ENCODE results near the gene MAGI2. TPM values are rescaled to one million over a fixed set of nuclear protein-coding genes. Genes with fewer than 3 reads are reported as not detected.

MAGI2 gene
- total RNA-seq, 2 experiments from 2014 or later = 0.03 to 0.17 TPM

DNA sequence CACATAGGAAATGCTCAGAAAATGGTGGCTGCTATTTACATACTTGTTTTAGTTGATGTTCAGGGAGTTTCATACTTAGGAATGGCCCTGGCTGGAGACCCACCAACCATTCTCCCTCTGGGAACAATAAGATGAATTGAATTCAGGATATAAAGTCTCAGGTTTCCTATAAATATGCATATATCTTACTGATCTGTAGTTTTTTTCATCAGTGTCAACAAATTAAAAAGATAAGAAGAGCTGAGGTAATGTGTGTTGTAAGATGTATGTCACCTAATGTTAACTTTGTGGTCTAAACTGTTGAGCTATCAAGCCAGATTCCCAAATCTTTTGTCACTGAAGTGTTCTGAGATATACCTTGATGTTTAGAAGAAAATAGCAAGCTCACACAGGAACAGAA, 457.5 kb downstream of the MAGI2 start:
- H3K4me2 ChIP-seq (ENCODE audit: low read length) = no peak overlapping the region
- no peak for TF ChIP-seq EZH2phosphoT487 (IDR thresholded peaks at IDR 0.05; ENCODE audit: borderline replicate concordance, low read depth, low read length)
- TF ChIP-seq, protein P1, sequence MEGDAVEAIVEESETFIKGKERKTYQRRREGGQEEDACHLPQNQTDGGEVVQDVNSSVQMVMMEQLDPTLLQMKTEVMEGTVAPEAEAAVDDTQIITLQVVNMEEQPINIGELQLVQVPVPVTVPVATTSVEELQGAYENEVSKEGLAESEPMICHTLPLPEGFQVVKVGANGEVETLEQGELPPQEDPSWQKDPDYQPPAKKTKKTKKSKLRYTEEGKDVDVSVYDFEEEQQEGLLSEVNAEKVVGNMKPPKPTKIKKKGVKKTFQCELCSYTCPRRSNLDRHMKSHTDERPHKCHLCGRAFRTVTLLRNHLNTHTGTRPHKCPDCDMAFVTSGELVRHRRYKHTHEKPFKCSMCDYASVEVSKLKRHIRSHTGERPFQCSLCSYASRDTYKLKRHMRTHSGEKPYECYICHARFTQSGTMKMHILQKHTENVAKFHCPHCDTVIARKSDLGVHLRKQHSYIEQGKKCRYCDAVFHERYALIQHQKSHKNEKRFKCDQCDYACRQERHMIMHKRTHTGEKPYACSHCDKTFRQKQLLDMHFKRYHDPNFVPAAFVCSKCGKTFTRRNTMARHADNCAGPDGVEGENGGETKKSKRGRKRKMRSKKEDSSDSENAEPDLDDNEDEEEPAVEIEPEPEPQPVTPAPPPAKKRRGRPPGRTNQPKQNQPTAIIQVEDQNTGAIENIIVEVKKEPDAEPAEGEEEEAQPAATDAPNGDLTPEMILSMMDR (conservative IDR thresholded peaks at IDR 0.05; ENCODE audit: low read length) = no peak
- H3K27ac ChIP-seq (ENCODE audit: low read depth, low read length, poor library complexity, severe bottlenecking) = no peak overlapping the region
- H3K4me1 ChIP-seq (ENCODE audit: insufficient read depth, low read length, poor library complexity, severe bottlenecking) = no peaks in the 10 kb centered on the region
- H3K9me3 ChIP-seq (ENCODE audit: low read length) = no peaks in the 10 kb centered on the region
- POLR2A ChIA-PET = interaction anchor here (0.5 kb wide), 1 partner anchor 9 kb away, joined by 3 read pairs; no protein-coding TSS in a partner anchor
- H4K20me1 ChIP-seq (ENCODE audit: insufficient read depth, low read length) = no peaks in the 10 kb centered on the region
- no peaks in the 10 kb centered on the region for H3K9me2 ChIP-seq (ENCODE audit: insufficient read depth, low read length)
- H3K36me3 ChIP-seq (ENCODE audit: insufficient read depth, low read length) = no peaks in the 10 kb centered on the region
- BruUV-seq (replicated peaks) = no TSS peak
- no peak overlapping the region for H3K4me3 ChIP-seq (ENCODE audit: low read depth, low read length, poor library complexity, severe bottlenecking)
- H3K79me2 ChIP-seq (ENCODE audit: insufficient read depth, low read depth, low read length) = no peaks in the 10 kb centered on the region
- H2AFZ ChIP-seq (ENCODE audit: low read length) = no peak overlapping the region
- DNase-seq (ENCODE audit: low spot score) = no peak
- CTCF ChIA-PET (ENCODE audit: unreplicated experiment) = no interaction called here
- intact Hi-C loops (cut with micrococcal nuclease; ENCODE audit: unreplicated experiment) = no loop called here

DNA sequence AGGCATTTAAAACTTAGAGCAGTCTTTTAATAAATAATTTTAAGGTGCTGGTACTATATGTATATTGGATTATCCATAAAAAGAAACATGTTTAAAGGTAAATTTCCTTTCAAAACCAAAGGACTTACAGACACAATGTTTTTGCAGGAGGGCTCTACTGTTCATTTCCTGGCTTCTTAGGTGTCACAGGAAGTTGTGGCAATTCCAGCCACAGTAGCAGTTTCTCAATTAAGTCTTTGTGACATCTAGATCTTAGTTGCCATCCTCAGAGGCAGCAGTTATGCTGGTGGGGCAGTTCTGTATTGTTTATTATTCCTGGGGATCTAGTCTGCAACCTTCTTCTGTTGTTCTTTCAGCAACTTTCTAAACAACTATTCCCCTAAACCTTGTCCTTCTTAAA, 460.1 kb downstream of the MAGI2 start:
- no peaks in the 10 kb centered on the region for H3K36me3 ChIP-seq (ENCODE audit: insufficient read depth, low read length)
- TF ChIP-seq, protein P1 (conservative IDR thresholded peaks at IDR 0.05; ENCODE audit: low read length) = no peak
- TF ChIP-seq EZH2phosphoT487 (IDR thresholded peaks at IDR 0.05; ENCODE audit: borderline replicate concordance, low read depth, low read length) = no peak
- DNase-seq (ENCODE audit: low spot score) = no peak
- no peak overlapping the region for H3K4me3 ChIP-seq (ENCODE audit: low read depth, low read length, poor library complexity, severe bottlenecking)
- H3K9me2 ChIP-seq (ENCODE audit: insufficient read depth, low read length) = no peaks in the 10 kb centered on the region
- H3K79me2 ChIP-seq (ENCODE audit: insufficient read depth, low read depth, low read length) = no peaks in the 10 kb centered on the region
- BruUV-seq (replicated peaks) = no TSS peak
- H2AFZ ChIP-seq (ENCODE audit: low read length) = no peak overlapping the region
- no peaks in the 10 kb centered on the region for H4K20me1 ChIP-seq (ENCODE audit: insufficient read depth, low read length)
- no peaks in the 10 kb centered on the region for H3K4me1 ChIP-seq (ENCODE audit: insufficient read depth, low read length, poor library complexity, severe bottlenecking)
- CTCF ChIA-PET (ENCODE audit: unreplicated experiment) = no interaction called here
- H3K4me2 ChIP-seq (ENCODE audit: low read length) = no peak overlapping the region
- no peak overlapping the region for H3K27ac ChIP-seq (ENCODE audit: low read depth, low read length, poor library complexity, severe bottlenecking)
- POLR2A ChIA-PET = no interaction called here
- H3K9me3 ChIP-seq (ENCODE audit: low read length) = no peaks in the 10 kb centered on the region
- intact Hi-C loops (cut with micrococcal nuclease; ENCODE audit: unreplicated experiment) = no loop called here

DNA sequence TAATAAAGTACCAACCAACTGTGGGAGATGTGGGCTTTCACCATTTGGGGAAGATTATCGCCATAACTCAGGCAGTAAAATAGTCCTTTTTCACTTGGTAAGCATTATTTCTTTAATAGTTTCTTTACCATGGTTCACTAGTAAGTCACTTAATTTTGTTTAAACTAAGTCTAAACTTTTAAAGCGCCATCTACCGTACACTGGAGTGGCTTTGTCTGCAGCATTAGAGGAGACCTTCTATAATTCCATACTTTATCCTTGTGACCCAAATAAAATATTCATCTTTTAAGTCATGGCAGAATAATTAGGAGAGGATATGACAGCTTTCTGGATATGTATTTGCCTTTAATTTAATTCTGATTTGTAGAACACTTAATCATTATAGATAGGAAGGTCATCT, 468.0 kb downstream of the MAGI2 start:
- intact Hi-C loops (cut with micrococcal nuclease; ENCODE audit: unreplicated experiment) = no loop called here
- CTCF ChIA-PET (ENCODE audit: unreplicated experiment) = no interaction called here
- Histone ChIP-seq H2AFZ (ENCODE audit: low read length) (no peak overlapping the region), H3K27ac (ENCODE audit: low read depth, low read length, poor library complexity, severe bottlenecking) (no peak overlapping the region), H3K9me3 (ENCODE audit: low read length) (no peaks in the 10 kb centered on the region), H3K4me1 (ENCODE audit: insufficient read depth, low read length, poor library complexity, severe bottlenecking) (no peaks in the 10 kb centered on the region), H4K20me1 (ENCODE audit: insufficient read depth, low read length) (no peaks in the 10 kb centered on the region), H3K79me2 (ENCODE audit: insufficient read depth, low read depth, low read length) (no peaks in the 10 kb centered on the region), H3K4me2 (ENCODE audit: low read length) (no peak overlapping the region), H3K36me3 (ENCODE audit: insufficient read depth, low read length) (no peaks in the 10 kb centered on the region), H3K9me2 (ENCODE audit: insufficient read depth, low read length) (no peaks in the 10 kb centered on the region), H3K4me3 (ENCODE audit: low read depth, low read length, poor library complexity, severe bottlenecking) (no peak overlapping the region)
- TF ChIP-seq EZH2phosphoT487 (IDR thresholded peaks at IDR 0.05; ENCODE audit: borderline replicate concordance, low read depth, low read length) = no peak
- TF ChIP-seq, protein P1 (conservative IDR thresholded peaks at IDR 0.05; ENCODE audit: low read length) = no peak
- DNase-seq (ENCODE audit: low spot score) = no peak
- BruUV-seq (replicated peaks) = no TSS peak
- POLR2A ChIA-PET = interaction anchor here (0.6 to 0.7 kb wide), 2 partner anchors 344 to 1457 kb away, joined by 3 read pairs; no protein-coding TSS in a partner anchor
